ENCODE data around the gene EMX1.
A peak's percentile ranks its signal among the peaks of the same experiment; 100 is the strongest.

EMX1 gene

GRCh38 chr2:72980535-72981217 lies 63.4 kb downstream of the EMX1 start:
- Histone ChIP-seq H3K36me3 (ENCODE audit: insufficient read depth, low read length) (no peaks in the 10 kb centered on the region), H3K4me2 (ENCODE audit: low read depth, low read length, poor library complexity, severe bottlenecking) (peak overlapping the region; percentile 18), H3K4me3 (ENCODE audit: low read length, poor library complexity, severe bottlenecking) (no peak overlapping the region), H3K9me2 (replicated peaks; ENCODE audit: low read depth, low read length) (no peaks in the 10 kb centered on the region), H3K79me2 (ENCODE audit: insufficient read depth, low read length) (no peaks in the 10 kb centered on the region), H3K27me3 (ENCODE audit: insufficient read depth, low read length, poor library complexity, severe bottlenecking) (no peaks in the 10 kb centered on the region), H3F3A (ENCODE audit: low read depth) (no peaks in the 10 kb centered on the region), H2AFZ (ENCODE audit: low read length) (no peak overlapping the region), H4K20me1 (ENCODE audit: insufficient read depth, low read length, poor library complexity, severe bottlenecking) (no peaks in the 10 kb centered on the region), H3K9me3 (ENCODE audit: insufficient read depth, low read depth, low read length) (no peaks in the 10 kb centered on the region), H3K4me1 (ENCODE audit: insufficient read depth, low read length, poor library complexity, severe bottlenecking) (peaks cover 9% of the 10 kb centered on the region), H3K9ac (ENCODE audit: low read depth, low read length, poor library complexity, severe bottlenecking) (no peak overlapping the region)
- TF ChIP-seq EZH2phosphoT487 (IDR thresholded peaks at IDR 0.05; ENCODE audit: borderline replicate concordance) (no peak), CTCF (conservative IDR thresholded peaks at IDR 0.05; ENCODE audit: low read length) (no peak)

- no peak overlapping the region for H3K4me3 ChIP-seq (ENCODE audit: low read length, poor library complexity, severe bottlenecking)
- H3K79me2 ChIP-seq (ENCODE audit: insufficient read depth, low read length), result no peaks in the 10 kb centered on the region
- H3F3A ChIP-seq (ENCODE audit: low read depth), result no peaks in the 10 kb centered on the region
- H3K9me3 ChIP-seq (ENCODE audit: insufficient read depth, low read depth, low read length), result no peaks in the 10 kb centered on the region
- H4K20me1 ChIP-seq (ENCODE audit: insufficient read depth, low read length, poor library complexity, severe bottlenecking), result no peaks in the 10 kb centered on the region
- no peaks in the 10 kb centered on the region for H3K36me3 ChIP-seq (ENCODE audit: insufficient read depth, low read length)
- H3K4me1 ChIP-seq (ENCODE audit: insufficient read depth, low read length, poor library complexity, severe bottlenecking), result peaks cover 9% of the 10 kb centered on the region
- H3K9me2 ChIP-seq (replicated peaks; ENCODE audit: low read depth, low read length), result no peaks in the 10 kb centered on the region
- H3K27me3 ChIP-seq (ENCODE audit: insufficient read depth, low read length, poor library complexity, severe bottlenecking), result no peaks in the 10 kb centered on the region
- no peak for TF ChIP-seq EZH2phosphoT487 (IDR thresholded peaks at IDR 0.05; ENCODE audit: borderline replicate concordance)
- no peak for TF ChIP-seq CTCF (conservative IDR thresholded peaks at IDR 0.05; ENCODE audit: low read length)
- H3K4me2 ChIP-seq (ENCODE audit: low read depth, low read length, poor library complexity, severe bottlenecking), result no peak overlapping the region
- no peak overlapping the region for H3K9ac ChIP-seq (ENCODE audit: low read depth, low read length, poor library complexity, severe bottlenecking)
- no peak overlapping the region for H2AFZ ChIP-seq (ENCODE audit: low read length)
Observed at GRCh38 chr2:72981536-72981935, 64.2 kb downstream of the EMX1 start.

GRCh38 chr2:72982219-72982618 lies 64.9 kb downstream of the EMX1 start:
- Histone ChIP-seq H3K36me3 (ENCODE audit: insufficient read depth, low read length) (peaks cover 3% of the 10 kb centered on the region; the same call in 1 of the 2 replicates), H2AFZ (ENCODE audit: low read length) (no peak overlapping the region), H3K4me1 (ENCODE audit: insufficient read depth, low read length, poor library complexity, severe bottlenecking) (peaks cover 9% of the 10 kb centered on the region), H3K4me3 (ENCODE audit: low read length, poor library complexity, severe bottlenecking) (no peak overlapping the region), H3K9me2 (replicated peaks; ENCODE audit: low read depth, low read length) (no peaks in the 10 kb centered on the region), H3K9ac (ENCODE audit: low read depth, low read length, poor library complexity, severe bottlenecking) (no peak overlapping the region), H3K79me2 (ENCODE audit: insufficient read depth, low read length) (no peaks in the 10 kb centered on the region), H3K27me3 (ENCODE audit: insufficient read depth, low read length, poor library complexity, severe bottlenecking) (no peaks in the 10 kb centered on the region), H3K9me3 (ENCODE audit: insufficient read depth, low read depth, low read length) (no peaks in the 10 kb centered on the region), H3K4me2 (ENCODE audit: low read depth, low read length, poor library complexity, severe bottlenecking) (no peak overlapping the region), H3F3A (ENCODE audit: low read depth) (no peaks in the 10 kb centered on the region), H4K20me1 (ENCODE audit: insufficient read depth, low read length, poor library complexity, severe bottlenecking) (no peaks in the 10 kb centered on the region)
- TF ChIP-seq CTCF (conservative IDR thresholded peaks at IDR 0.05; ENCODE audit: low read length) (no peak), EZH2phosphoT487 (IDR thresholded peaks at IDR 0.05; ENCODE audit: borderline replicate concordance) (no peak)
